Measurements from ENCODE around the gene INTS6L.

INTS6L gene

DNA sequence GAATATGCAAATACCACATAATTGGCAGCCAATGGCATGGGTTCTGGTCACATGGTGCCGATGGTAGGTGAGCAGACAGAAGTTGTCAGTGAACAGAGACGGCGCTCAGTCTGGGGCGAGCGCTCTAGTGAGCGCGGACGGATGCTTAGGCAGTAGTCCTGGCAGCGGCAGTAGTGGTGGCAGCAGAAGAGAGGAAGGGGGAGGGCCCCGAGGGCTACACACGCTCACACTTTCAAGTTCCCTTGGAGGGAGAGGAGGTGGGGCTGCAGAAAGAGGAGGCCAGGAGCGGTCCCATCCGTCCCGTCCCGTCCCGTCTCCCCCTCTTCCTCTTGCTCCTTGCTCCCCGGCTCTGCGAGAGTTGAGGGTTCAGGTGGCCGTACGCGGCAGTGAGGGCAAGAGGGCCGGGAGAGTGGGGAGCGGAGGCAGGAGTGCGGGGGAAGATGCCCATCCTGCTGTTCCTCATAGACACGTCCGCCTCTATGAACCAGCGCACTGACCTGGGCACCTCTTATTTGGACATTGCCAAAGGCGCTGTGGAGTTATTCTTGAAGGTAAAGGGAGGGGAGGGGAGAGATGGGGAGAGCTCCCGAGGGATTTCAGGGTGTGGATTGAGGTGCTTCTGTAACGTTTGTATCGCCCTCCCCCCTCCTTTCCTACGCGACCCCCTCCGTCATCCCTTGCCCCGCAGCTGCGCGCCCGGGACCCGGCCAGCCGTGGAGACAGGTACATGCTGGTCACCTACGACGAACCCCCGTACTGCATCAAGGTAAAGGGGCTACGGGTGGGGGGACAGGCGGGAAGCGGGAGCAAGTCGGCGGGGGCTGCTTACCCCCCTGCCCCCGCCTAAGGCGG is at the start of gene INTS6L:
TSS of gene INTS6L (plus strand) at position 108 of the 852 bp plus-strand sequence. CDS start at position 441, 333 bp downstream.
- no peak for FAIRE-seq

GRCh38 chrX:135476378-135476777 is 44.1 kb upstream of the INTS6L start:
- FAIRE-seq = no peak

DNA sequence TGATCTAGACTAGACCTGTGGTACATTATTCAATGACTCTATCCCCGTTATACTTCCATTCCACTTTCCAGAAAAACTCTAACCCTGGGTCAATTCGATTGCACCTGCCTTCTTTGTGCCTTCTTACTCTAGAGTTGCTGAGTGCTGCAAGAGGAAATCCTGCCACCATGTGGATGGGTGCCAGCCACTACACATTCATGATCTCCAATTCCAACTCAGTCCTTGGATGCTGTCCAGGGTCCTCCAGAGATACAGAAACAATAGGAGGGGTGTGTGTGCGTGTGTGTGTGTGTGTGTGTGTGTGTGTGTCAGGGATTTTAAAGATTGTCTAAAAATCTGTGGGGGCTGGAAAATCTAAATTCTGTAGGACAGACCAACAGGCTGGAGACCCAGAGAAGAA is 42.9 kb upstream of the INTS6L start:
- FAIRE-seq = no peak

DNA sequence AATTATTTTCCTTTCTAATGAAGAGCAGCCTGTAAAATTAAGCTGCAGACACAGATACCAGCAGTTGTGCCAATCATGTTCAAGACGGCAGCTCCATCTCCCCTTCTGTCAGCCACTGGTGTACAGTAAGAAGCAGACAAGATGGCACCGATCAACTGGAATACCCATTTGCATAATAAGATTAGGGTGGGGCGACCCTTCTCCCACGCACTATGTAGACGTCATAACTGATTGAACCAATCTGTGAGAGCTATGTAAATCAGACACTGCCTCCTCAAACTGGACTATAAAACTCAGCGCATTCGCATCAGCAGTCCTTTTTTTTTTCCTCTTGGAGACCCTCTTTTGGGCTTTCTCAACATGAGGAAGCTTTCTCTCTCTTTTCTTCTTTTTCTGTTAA is 40.4 kb upstream of the INTS6L start:
- no peak for FAIRE-seq

DNA sequence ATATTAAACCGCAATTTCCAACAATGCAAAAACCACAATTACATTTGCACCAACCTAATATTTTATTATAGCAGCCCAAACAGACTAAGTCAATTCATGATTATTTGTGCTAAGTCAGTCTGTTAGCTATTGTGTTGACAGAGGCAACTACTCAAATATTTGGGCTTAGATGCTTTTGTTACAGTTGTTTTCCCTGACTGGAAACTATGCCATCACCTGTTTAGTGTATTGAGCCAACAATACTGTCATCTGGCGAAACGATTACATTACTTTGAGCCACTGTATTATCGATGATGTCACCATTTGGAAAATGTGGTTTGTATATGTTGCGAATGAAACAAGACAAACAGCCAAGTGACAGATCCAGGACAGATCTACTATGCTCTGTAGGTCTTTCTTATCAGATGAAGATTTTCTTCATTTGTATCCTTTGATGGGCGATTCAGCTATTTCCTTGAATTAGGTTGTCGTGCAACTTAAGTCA is 38.7 kb upstream of the INTS6L start:
- FAIRE-seq = no peak

DNA sequence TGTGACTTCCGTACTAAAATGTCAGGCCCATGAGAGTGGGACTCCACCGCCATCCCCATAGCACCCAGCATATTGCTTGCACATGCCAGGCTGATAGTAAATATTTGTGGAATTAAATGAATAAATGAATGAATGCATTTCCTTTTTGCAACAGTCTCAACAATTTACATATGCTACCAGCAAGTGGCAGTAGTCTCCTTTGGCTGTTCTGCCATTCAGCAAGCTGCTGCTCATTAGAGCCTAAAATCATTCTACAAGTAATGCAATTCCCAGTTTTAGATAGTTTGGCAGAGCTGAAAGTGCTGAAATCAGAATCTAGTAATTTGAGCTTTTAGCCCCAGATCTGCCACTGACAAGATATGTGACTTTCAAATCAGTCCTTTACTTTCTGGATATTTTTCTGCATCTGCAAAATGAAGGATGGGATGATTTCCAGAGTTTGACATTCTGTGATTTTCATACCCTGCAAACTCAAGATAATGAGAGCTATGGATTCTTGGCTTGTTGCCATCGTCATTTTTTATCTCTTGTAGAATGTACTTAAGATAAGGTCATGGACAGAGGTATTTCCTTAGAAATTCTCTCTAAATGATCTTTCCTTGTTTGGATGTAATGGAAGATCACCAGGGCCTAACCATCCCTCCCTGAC is 35.7 kb upstream of the INTS6L start:
- no peak for FAIRE-seq

DNA sequence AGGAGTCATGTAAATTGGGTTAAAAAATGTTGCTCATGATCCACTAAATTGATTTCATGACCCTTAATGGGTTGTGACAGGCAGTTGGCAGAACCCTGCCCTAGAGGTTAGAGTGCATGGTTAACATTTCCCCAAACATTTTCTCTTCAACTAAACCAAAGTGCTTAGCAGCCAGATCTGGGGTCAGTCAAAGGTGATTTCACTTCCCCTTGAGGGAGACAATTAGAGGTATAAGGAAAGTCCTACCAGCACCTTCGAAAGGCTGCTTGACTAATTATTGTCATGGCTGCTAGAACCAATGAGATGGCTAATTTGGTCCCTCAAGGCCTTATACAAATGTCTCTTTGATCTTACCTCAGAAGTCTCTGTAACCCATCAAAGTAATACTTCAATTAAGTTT is 30.9 kb upstream of the INTS6L start:
- FAIRE-seq = no peak

- FAIRE-seq = no peak
These were observed 29.4 kb upstream of the INTS6L start for GRCh38 chrX:135490979-135491514.

GRCh38 chrX:135494453-135494852 is 26.0 kb upstream of the INTS6L start:
- FAIRE-seq = no peak

DNA sequence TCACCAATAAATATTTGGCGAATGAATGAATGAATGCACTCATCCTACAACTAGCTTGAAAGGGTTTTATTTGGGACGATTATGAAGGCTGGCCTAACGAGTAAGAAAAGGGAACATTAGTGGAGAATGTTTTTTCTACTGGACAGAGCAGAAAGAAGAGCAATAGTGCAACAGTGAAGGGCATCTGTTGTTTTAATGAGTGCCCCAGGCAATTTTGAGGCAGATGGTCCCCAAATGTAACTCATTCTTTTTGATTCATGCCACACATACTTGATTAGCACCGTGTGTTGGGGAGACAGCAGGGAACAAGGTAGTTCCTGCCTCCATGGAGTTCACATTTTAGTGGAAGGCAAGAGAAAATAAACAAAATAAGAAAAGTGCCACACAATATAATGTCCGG is 22.7 kb upstream of the INTS6L start:
- no peak for FAIRE-seq

DNA sequence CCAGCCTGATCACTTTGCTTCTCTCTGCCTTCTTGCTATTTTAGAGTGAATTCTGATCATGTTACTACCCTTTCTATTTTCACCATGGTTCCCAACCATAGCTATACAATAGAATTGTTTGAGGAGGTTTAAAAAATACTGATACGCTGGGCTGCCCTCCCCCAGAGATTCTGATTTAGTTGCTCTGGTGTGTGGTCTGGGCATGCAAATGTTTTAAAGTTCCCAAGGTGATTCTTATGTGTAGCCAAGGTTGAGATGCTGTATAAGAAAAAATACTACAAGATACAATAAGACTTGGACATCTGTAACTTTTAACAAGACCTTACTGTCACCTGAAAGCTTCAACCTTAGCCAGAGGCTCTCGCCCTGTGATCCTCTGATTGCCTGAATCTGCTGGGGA is 22.2 kb upstream of the INTS6L start:
- FAIRE-seq = no peak

- FAIRE-seq = no peak
These were observed 15.1 kb upstream of the INTS6L start for GRCh38 chrX:135505351-135505750.

DNA sequence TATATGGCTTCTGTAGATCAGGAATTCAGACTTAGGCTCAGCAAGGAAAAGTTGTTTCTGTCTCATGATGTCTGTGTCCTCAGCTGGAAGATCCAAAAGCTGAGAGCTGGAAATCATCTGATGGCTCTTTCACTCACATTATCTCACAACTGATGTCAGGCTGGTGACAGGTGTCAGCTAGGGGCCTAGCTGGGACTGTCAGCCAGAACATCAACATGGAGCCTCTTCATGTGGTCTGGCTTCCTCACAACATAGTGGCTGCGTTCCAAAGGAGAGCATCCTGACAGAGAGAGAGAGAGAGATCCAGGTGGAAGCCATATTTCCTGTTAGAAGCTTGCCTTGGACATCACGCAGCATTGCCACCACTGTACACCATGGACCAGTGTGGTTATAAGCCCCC is 10.6 kb upstream of the INTS6L start:
- FAIRE-seq = no peak

GRCh38 chrX:135512508-135513129 is 7.8 kb upstream of the INTS6L start:
- no peak for FAIRE-seq

DNA sequence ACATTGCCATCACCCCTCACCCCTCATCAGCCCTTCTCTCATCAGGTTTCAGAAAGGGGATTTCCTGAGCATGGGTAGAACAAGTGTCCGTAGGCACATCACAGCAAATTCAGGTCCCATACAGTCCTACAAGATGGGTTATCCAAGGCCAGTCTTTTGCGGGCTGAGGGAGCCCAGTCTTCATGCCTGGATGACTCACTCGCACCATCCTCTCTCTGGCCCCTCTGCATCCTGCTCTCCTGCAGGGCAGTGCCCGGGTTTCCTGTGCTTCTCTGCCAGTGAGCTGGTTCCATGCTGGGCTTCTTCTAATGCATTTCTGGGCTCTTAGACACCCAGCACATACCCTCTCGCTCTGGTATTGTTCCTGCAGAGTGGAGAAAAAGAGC is 7.3 kb upstream of the INTS6L start:
- FAIRE-seq = no peak

DNA sequence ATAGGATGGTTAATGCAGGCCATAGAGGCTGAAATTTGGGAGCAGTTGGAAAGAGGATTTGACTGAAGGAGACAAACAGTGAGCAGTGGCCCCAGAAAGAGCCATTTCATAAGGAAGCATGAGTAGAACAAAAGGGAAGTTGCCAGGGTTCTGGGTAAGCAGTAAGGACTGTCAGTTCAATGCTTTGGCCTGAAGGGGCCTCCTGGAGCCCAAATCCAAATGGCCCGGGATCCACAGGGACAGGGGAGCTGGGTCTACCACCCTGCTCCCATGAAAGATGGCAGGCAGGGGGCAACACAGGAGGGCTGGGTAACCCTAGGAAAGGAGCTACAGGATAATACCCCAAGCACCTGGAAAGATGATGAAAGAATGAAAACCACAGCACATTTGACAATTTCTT is 4.1 kb upstream of the INTS6L start:
- no peak for FAIRE-seq

- FAIRE-seq = no peak
These were observed 2.3 kb upstream of the INTS6L start for GRCh38 chrX:135518161-135518560.

- FAIRE-seq = no peak
These were observed 373 bp upstream of the INTS6L start for GRCh38 chrX:135520022-135520552.

GRCh38 chrX:135521405-135522131 is 1.1 kb downstream of the INTS6L start:
- no peak for FAIRE-seq

GRCh38 chrX:135522132-135522530 is 1.7 kb downstream of the INTS6L start:
- no peak for FAIRE-seq

- FAIRE-seq = no peak
These were observed 2.6 kb downstream of the INTS6L start for GRCh38 chrX:135522878-135523693.

DNA sequence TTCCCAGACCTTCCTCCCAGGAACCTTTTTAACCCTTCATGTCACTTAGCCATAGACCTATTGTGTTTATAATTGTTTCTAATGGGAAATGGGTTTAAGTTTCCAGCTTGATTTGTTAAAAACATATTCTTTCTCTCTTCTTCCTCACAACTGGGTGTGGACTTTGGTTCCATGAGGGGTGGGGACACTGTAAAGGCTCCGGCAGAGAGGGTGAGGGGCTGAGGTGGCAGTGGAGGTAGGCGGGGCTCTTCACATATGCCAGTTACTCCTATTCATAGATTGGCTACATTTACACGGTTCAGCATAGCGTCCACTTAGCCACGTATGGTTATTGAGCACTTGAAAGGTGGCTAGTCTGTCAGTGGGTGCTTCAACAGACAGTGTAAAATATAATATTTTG is 7.8 kb downstream of the INTS6L start:
- no peak for FAIRE-seq

Data from A204.1 (cell line).